DOHH2 (cell line): Measurements from ENCODE around the gene SH3D19.

ENCODE experiments used
- CTCF ChIP-seq: fragments of 200-600 bp; sonication (generic); IDR thresholded peaks from one replicate; pipeline ENCODE4 v1.5.1; 2014; ENCODE audit warnings: antibody characterized with exemption, mild to moderate bottlenecking, low read depth, low read length; ENCODE audit not compliant: poor library complexity, severe bottlenecking
- EZH2phosphoT487 ChIP-seq: fragments of 200-600 bp; sonication (generic); IDR thresholded peaks from 2 replicates; pipeline ENCODE4 v1.6.1; 2017; ENCODE audit warnings: borderline replicate concordance, mild to moderate bottlenecking, antibody characterized with exemption, low read length, moderate library complexity, mixed read lengths

GRCh38 chr4:151227172-151227571, 98.2 kb downstream of the SH3D19 start:
- no peak for TF ChIP-seq CTCF
- no peak for TF ChIP-seq EZH2phosphoT487
